Measurements from ENCODE around the gene TAB2.

DNA sequence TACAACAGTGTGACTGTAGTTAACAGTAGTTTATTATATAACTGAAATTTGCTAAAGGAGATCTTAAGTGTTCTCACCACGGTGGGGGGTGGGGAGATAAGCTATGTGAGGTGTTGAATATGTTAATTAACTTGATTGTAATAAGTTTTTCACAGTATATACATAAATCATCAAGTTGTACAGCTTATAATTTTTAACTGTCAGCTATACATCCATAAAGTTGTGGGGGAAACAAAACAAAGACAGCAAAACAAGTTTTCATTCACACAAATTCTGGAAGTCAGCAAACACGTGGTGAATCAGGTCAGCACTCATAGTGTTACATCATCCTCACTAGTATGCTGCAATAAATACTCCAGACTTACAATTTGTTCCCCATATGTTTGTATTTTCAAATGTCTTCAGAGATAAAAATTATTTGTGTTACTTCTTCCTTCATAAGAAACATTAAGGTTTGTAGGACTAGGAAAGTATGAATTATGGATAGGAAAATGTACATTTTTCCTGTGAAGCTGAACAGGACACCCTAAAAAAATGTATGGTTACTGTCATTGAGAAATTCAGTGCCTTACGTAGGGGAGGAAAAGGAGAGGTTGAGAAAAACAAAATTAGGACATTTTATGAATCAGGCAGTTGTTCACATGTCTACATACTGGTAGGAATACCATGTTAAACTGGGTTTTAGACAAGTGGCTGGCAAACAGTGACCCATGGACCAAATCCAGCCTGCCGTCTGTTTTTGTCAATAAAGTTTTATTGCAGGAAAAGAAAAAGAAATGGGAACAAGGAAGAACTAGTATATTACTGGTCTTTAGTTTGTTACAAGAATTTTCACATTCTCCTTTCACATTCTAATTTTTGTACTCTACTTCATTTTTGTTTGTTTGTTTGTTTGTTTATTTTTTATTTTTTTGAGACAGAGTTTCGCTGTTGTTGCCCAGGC lies 88.6 kb downstream of the TAB2 start:
- TF ChIP-seq ZNF8 (CRISPR knock-in tag; IDR thresholded peaks at IDR 0.05) (no peak), ZFP30 (CRISPR knock-in tag; IDR thresholded peaks at IDR 0.05) (no peak), ESRRG (CRISPR knock-in tag; IDR thresholded peaks at IDR 0.05) (no peak), GLIS3 (CRISPR knock-in tag; IDR thresholded peaks at IDR 0.05) (no peak), PATZ1 (CRISPR knock-in tag; IDR thresholded peaks at IDR 0.05; ENCODE audit: borderline replicate concordance) (no peak), PPARA (CRISPR knock-in tag; IDR thresholded peaks at IDR 0.05; ENCODE audit: borderline replicate concordance) (no peak), SNAI2 (CRISPR knock-in tag; IDR thresholded peaks at IDR 0.05) (no peak), BACH2 (CRISPR knock-in tag; IDR thresholded peaks at IDR 0.05; ENCODE audit: borderline replicate concordance) (no peak), ZNF70 (CRISPR knock-in tag; IDR thresholded peaks at IDR 0.05) (no peak), CSDC2 (CRISPR knock-in tag; IDR thresholded peaks at IDR 0.05) (no peak)
- TF ChIP-seq, protein P1, sequence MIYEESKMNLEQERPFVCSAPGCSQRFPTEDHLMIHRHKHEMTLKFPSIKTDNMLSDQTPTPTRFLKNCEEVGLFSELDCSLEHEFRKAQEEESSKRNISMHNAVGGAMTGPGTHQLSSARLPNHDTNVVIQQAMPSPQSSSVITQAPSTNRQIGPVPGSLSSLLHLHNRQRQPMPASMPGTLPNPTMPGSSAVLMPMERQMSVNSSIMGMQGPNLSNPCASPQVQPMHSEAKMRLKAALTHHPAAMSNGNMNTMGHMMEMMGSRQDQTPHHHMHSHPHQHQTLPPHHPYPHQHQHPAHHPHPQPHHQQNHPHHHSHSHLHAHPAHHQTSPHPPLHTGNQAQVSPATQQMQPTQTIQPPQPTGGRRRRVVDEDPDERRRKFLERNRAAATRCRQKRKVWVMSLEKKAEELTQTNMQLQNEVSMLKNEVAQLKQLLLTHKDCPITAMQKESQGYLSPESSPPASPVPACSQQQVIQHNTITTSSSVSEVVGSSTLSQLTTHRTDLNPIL (CRISPR knock-in tag; IDR thresholded peaks at IDR 0.05; ENCODE audit: low read depth) = no peak
- TF ChIP-seq, protein P2, sequence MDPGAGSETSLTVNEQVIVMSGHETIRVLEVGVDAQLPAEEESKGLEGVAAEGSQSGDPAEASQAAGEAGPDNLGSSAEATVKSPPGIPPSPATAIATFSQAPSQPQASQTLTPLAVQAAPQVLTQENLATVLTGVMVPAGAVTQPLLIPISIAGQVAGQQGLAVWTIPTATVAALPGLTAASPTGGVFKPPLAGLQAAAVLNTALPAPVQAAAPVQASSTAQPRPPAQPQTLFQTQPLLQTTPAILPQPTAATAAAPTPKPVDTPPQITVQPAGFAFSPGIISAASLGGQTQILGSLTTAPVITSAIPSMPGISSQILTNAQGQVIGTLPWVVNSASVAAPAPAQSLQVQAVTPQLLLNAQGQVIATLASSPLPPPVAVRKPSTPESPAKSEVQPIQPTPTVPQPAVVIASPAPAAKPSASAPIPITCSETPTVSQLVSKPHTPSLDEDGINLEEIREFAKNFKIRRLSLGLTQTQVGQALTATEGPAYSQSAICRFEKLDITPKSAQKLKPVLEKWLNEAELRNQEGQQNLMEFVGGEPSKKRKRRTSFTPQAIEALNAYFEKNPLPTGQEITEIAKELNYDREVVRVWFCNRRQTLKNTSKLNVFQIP (CRISPR knock-in tag; IDR thresholded peaks at IDR 0.05; ENCODE audit: borderline replicate concordance, low read depth) = no peak
- TF ChIP-seq, protein P3, sequence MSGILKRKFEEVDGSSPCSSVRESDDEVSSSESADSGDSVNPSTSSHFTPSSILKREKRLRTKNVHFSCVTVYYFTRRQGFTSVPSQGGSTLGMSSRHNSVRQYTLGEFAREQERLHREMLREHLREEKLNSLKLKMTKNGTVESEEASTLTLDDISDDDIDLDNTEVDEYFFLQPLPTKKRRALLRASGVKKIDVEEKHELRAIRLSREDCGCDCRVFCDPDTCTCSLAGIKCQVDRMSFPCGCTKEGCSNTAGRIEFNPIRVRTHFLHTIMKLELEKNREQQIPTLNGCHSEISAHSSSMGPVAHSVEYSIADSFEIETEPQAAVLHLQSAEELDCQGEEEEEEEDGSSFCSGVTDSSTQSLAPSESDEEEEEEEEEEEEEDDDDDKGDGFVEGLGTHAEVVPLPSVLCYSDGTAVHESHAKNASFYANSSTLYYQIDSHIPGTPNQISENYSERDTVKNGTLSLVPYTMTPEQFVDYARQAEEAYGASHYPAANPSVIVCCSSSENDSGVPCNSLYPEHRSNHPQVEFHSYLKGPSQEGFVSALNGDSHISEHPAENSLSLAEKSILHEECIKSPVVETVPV (CRISPR knock-in tag; IDR thresholded peaks at IDR 0.05) = no peak

Data from SK-N-SH treated with all-trans-retinoic acid at 6 μM for 48 hours (cell line).